GM18508 (cell line): Measurements from ENCODE around the gene HCN3.
"Not testable (repeated sequence)": the region's sequence is repeated elsewhere in the genome, so short reads cannot be mapped to it uniquely, and the experiment has no call there.

Experiments used
- ATAC-seq: cut with Tn5 transposase; IDR thresholded peaks from one replicate; pipeline ENCODE4 v1.9.1; 2021; ENCODE audit warnings: moderate number of reproducible peaks; ENCODE audit not compliant: insufficient read depth, unreplicated experiment

Gene HCN3

GRCh38 chr1:155326631-155327037, 49.4 kb downstream of the HCN3 start:
- ATAC-seq = no peak

DNA sequence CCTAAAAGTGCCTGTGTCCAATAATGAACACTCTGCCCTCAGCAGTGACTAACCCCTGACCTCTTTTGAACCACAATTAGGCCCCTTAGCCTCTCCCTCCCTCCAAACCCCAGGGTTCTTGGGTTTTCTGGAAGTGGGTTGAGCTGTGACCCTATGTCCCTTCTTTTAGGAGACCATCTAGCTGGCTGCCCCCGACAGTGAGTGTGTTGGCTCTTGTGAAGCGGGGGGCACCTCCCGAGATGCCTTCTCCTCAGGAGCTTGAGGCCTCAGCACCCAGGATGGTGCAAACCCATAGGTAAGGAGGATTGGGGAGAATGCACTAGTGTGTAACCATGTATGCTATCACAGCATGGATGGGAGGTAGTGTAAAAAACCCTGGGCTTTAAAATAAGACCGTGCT, 50.7 kb downstream of the HCN3 start:
- no peak for ATAC-seq

DNA sequence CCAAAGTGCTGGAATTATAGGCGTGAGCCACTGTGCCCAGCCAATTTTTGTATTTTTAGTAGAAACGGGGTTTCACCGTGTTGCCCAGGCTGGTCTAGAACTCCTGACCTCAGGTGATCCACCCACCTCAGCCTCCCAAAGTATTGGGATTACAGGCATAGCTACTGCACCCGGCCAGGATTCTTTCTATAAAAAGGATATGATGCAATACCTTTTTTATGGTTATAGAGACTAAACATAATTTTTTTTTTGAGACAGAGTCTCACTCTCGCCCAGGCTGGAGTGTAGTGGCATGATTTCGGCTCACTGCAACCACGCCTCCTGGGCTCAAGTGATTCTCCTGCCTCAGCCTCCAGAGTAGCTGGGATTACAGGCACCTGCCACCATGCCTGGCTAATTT, 51.6 kb downstream of the HCN3 start:
- not testable (repeated sequence) for ATAC-seq

DNA sequence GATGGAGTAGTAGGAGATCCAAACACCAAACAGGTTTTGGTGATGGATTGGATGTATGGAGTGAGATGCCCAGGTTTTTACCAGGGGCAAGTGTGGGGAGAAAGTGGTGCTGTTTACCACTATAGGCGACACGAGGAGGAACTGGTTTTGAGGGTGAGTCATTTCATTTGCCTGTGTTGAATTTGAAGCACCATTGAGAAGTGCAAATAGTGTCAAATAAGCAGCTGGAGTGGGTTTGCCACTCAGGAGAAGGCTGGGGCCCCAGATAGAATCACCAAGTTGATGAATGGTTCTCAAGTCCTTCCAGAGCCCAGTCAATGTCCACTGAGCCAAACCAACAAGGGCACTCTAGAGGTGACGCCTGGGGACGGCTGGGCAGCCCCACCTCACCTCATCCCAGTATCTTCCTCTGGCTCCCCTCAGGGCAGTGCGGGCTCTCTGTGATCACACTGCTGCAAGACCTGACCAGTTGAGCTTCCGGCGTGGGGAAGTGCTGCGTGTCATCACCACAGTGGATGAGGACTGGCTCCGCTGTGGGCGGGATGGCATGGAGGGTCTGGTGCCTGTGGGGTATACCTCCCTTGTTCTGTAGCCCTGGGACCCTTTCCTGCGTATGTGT, 52.8 kb downstream of the HCN3 start:
- ATAC-seq = no peak

DNA sequence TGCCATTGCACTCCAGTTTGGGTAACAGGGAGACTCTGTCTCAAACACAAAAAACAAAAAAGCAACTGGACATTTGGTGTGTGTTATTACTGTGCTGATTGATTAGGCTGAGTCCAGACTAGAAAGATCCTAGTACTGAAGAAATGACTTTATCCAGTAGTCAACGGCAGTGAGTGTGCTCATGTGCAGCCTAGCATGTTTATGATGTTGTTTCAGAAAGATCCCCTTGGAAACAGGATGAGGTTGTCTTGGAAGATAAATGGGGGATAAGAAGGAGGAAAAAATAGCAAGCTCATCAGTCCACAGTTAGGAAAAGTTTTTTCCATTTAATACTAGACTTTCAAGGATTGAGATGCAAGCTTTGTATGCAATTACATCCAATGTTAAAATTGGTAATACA, 57.7 kb downstream of the HCN3 start:
- no peak for ATAC-seq
